CD4-positive, alpha-beta T cell (primary cell): ENCODE data around the gene SERP2. TPM values are rescaled to one million over a fixed set of nuclear protein-coding genes. Genes with fewer than 3 reads are reported as not detected.

Experiments used
- ATAC-seq: fragments of 200-7000 bp; cut with Tn5 transposase; one replicate; pipeline ENCODE4 v1.10.0; 2022; ENCODE audit warnings: mild to moderate bottlenecking; ENCODE audit not compliant: poor library complexity
- CTCF ChIA-PET: fragments of 350-600 bp; sonication (Branson Sonifier 250); formaldehyde crosslinking; loops from one replicate; lab custom pipeline; 2021; ENCODE audit warnings: antibody characterized with exemption, inconsistent platforms; lab: Charles Lee
- POLR2A ChIA-PET: fragments of 350-600 bp; sonication (Branson Sonifier 250); formaldehyde crosslinking; loops from one replicate; lab custom pipeline; 2021; ENCODE audit warnings: antibody characterized with exemption, inconsistent platforms; lab: Charles Lee
- DNase-seq, 14 experiments: peaks; one replicate each; pipeline ENCODE4 v3.0.0-alpha.2; 2013 to 2020; ENCODE audit warnings: mixed read lengths in 2 of 14
- H3K27ac ChIP-seq, 2 donors: one replicate each; pipeline versions ENCODE4 v1.5.1 to v1.7.0; 2013; ENCODE audit warnings: low read length in 2 of 2, low read depth in 1 of 2, mild to moderate bottlenecking in 1 of 2
- H3K27me3 ChIP-seq, 2 experiments: 1 replicate in 1 of 2; 2 replicates in 1 of 2; pipeline versions ENCODE4 v1.6.1 to v1.7.0; 2013; ENCODE audit warnings: low read length in 2 of 2, control low read depth in 1 of 2, mild to moderate bottlenecking in 1 of 2, moderate library complexity in 1 of 2; ENCODE audit not compliant: insufficient read depth in 2 of 2, control insufficient read depth in 1 of 2
- H3K36me3 ChIP-seq: one replicate; pipeline ENCODE4 v1.6.1; 2013; ENCODE audit warnings: low read length, control low read depth; ENCODE audit not compliant: insufficient read depth
- H3K4me1 ChIP-seq: one replicate; pipeline ENCODE4 v1.6.1; 2013; ENCODE audit warnings: low read length, control low read depth; ENCODE audit not compliant: insufficient read depth
- H3K4me3 ChIP-seq: one replicate; pipeline ENCODE4 v1.5.1; 2013; ENCODE audit warnings: mild to moderate bottlenecking, low read length, moderate library complexity
- H3K9me3 ChIP-seq, 2 experiments: 1 replicate in 1 of 2; 2 replicates in 1 of 2; pipeline versions ENCODE4 v1.6.1 to v1.7.0; 2013; ENCODE audit warnings: low read length in 2 of 2, mild to moderate bottlenecking in 2 of 2, control low read depth in 1 of 2, moderate library complexity in 1 of 2; ENCODE audit not compliant: control insufficient read depth in 1 of 2, insufficient read depth in 1 of 2
- H3K27ac Mint-ChIP-seq: one replicate; pipeline ENCODE4 v1.8.0; 2020; ENCODE audit warnings: mixed read lengths
- H3K27me3 Mint-ChIP-seq: one replicate; pipeline ENCODE4 v1.8.0; 2021; ENCODE audit warnings: mixed read lengths
- H3K36me3 Mint-ChIP-seq: one replicate; pipeline ENCODE4 v1.8.0; 2021; ENCODE audit warnings: low read depth, mixed read lengths
- H3K4me1 Mint-ChIP-seq: one replicate; pipeline ENCODE4 v1.8.0; 2021; ENCODE audit warnings: low read depth, mixed read lengths
- H3K4me3 Mint-ChIP-seq: one replicate; pipeline ENCODE4 v1.8.0; 2020; ENCODE audit warnings: mild to moderate bottlenecking, mixed read lengths
- H3K9me3 Mint-ChIP-seq: one replicate; pipeline ENCODE4 v1.8.0; 2020; ENCODE audit warnings: mixed read lengths
- CTCF ChIP-seq: fragments of 200-600 bp; IDR thresholded peaks from one replicate; pipeline ENCODE4 v1.8.0; 2022; ENCODE audit warnings: antibody characterized with exemption, mild to moderate bottlenecking
- intact Hi-C, 2 experiments: fragments of 100-400 bp; cut with DNase I in 1 of 2; cut with micrococcal nuclease in 1 of 2; formaldehyde crosslinking; loops; one replicate each; pipeline versions ENCODE4 v1.15.1 to v1.9.0; 2023 to 2025; cut with DNase I, micrococcal nuclease
- total RNA-seq, 174 experiments: library from RNA in 2 of 174; stranded (reverse) in 2 of 174; gene quantifications; one replicate each; pipeline ENCODE4 v1.2.3 and lab custom pipeline; 2021 to 2026

The SERP2 gene
- total RNA-seq, 2 experiments from 2014 or later: not detected

- ATAC-seq (no peak), DNase-seq (no peak)
- H3K36me3 ChIP-seq: no peaks in the 10 kb centered on the region
- CTCF ChIA-PET: no interaction called here
- POLR2A ChIA-PET: no interaction called here
- H3K36me3 Mint-ChIP-seq: no peaks in the 10 kb centered on the region
- no peak overlapping the region for H3K4me3 ChIP-seq
- H3K4me1 ChIP-seq: no peaks in the 10 kb centered on the region
- no peak overlapping the region for H3K4me3 Mint-ChIP-seq
- H3K4me1 Mint-ChIP-seq: no peaks in the 10 kb centered on the region
- no peaks in the 10 kb centered on the region for H3K27me3 Mint-ChIP-seq
- no peak for TF ChIP-seq CTCF
- no peak overlapping the region for H3K27ac ChIP-seq
- no peaks in the 10 kb centered on the region for H3K9me3 ChIP-seq
- H3K9me3 Mint-ChIP-seq: no peaks in the 10 kb centered on the region
- no peak overlapping the region for H3K27ac Mint-ChIP-seq
- intact Hi-C loops: no loop called here
- no peaks in the 10 kb centered on the region for H3K27me3 ChIP-seq
These were observed 55.7 kb downstream of the SERP2 start for GRCh38 chr13:44429311-44429710.

GRCh38 chr13:44431150-44431549 lies 57.5 kb downstream of the SERP2 start:
- H3K36me3 ChIP-seq: no peaks in the 10 kb centered on the region
- no peak overlapping the region for H3K27ac ChIP-seq
- H3K27me3 Mint-ChIP-seq: peaks cover 5% of the 10 kb centered on the region
- no peak for TF ChIP-seq CTCF
- ChIA-PET POLR2A (no interaction called here), CTCF (interaction anchor here (0.6 kb wide), 1 partner anchor 74 kb away, joined by 3 read pairs; no protein-coding TSS in a partner anchor)
- H3K9me3 ChIP-seq: no peaks in the 10 kb centered on the region
- peaks cover 17% of the 10 kb centered on the region for H3K4me1 ChIP-seq
- no peak overlapping the region for H3K4me3 Mint-ChIP-seq
- H3K36me3 Mint-ChIP-seq: no peaks in the 10 kb centered on the region
- ATAC-seq (no peak), DNase-seq (no peak)
- peaks cover 8 to 10% of the 10 kb centered on the region in 2 experiments for H3K27me3 ChIP-seq
- intact Hi-C loops: loop anchor here (5.0 to 10.0 kb wide), 3 partner anchors 154 to 289 kb away; no protein-coding TSS in a partner anchor
- H3K9me3 Mint-ChIP-seq: no peaks in the 10 kb centered on the region
- no peak overlapping the region for H3K4me3 ChIP-seq
- peaks cover 16% of the 10 kb centered on the region for H3K4me1 Mint-ChIP-seq
- H3K27ac Mint-ChIP-seq: no peak overlapping the region

- no peak overlapping the region for H3K4me3 Mint-ChIP-seq
- peaks cover 30% of the 10 kb centered on the region for H3K4me1 Mint-ChIP-seq
- no peak for TF ChIP-seq CTCF
- POLR2A ChIA-PET: no interaction called here
- no peaks in the 10 kb centered on the region for H3K9me3 Mint-ChIP-seq
- H3K9me3 ChIP-seq: no peaks in the 10 kb centered on the region
- intact Hi-C loops: loop anchor here (5.0 to 10.0 kb wide), 3 partner anchors 155 to 290 kb away; no protein-coding TSS in a partner anchor
- no peak for ATAC-seq
- no peak overlapping the region for H3K27ac ChIP-seq
- no peak overlapping the region for H3K27ac Mint-ChIP-seq
- CTCF ChIA-PET: interaction anchor here (1.0 kb wide), 1 partner anchor 525 kb away, joined by 3 read pairs; no protein-coding TSS in a partner anchor
- no peak for DNase-seq
- no peak overlapping the region for H3K4me3 ChIP-seq
- no peaks in the 10 kb centered on the region for H3K36me3 Mint-ChIP-seq
- H3K27me3 Mint-ChIP-seq: peaks cover 12% of the 10 kb centered on the region
- H3K4me1 ChIP-seq: peaks cover 27% of the 10 kb centered on the region
- H3K27me3 ChIP-seq: peaks cover 14 to 17% of the 10 kb centered on the region in 2 experiments
- no peaks in the 10 kb centered on the region for H3K36me3 ChIP-seq
These were observed 59.0 kb downstream of the SERP2 start for GRCh38 chr13:44432650-44433049.
